Breast epithelium (tissue), 4 donors: ENCODE data around the gene LEMD1. TPM values are rescaled to one million over a fixed set of nuclear protein-coding genes. Genes with fewer than 3 reads are reported as not detected.

Source experiments
- DNase-seq, 2 donors: peaks; one replicate each; pipeline ENCODE4 v3.0.0-alpha.2; 2019; ENCODE audit warnings: low spot score in 2 of 2
- H3K27ac ChIP-seq, 2 donors: fragments of 200-600 bp; sonication (generic) in 1 of 2; one replicate each; pipeline ENCODE4 v1.5.1; 2016 to 2019; ENCODE audit warnings: mild to moderate bottlenecking in 1 of 2
- H3K27me3 ChIP-seq, 2 donors: fragments of 200-600 bp; sonication (generic) in 1 of 2; one replicate each; pipeline versions ENCODE4 v1.5.1 to v1.6.0; 2017 to 2019; ENCODE audit warnings: control low read depth in 1 of 2, mild to moderate bottlenecking in 1 of 2
- H3K36me3 ChIP-seq: fragments of 200-600 bp; one replicate; pipeline ENCODE4 v1.5.1; 2019
- H3K4me1 ChIP-seq, 2 donors: fragments of 200-600 bp; sonication (generic); one replicate each; pipeline ENCODE4 v1.5.1; 2016 to 2019; ENCODE audit warnings: control low read depth in 1 of 2
- H3K4me3 ChIP-seq, 3 donors: fragments of 200-600 bp; sonication (generic); 1 replicate in 2 of 3; 2 replicates in 1 of 3; pipeline ENCODE4 v1.5.1; 2016 to 2019; ENCODE audit warnings: mild to moderate bottlenecking in 3 of 3, moderate library complexity in 2 of 3
- H3K9me3 ChIP-seq, 2 donors: fragments of 200-600 bp; sonication (generic) in 1 of 2; one replicate each; pipeline ENCODE4 v1.5.1; 2016 to 2019; ENCODE audit warnings: control low read depth in 1 of 2
- CTCF ChIP-seq, 3 donors: fragments of 450-650 bp; IDR thresholded peaks; one replicate each; pipeline ENCODE4 v1.5.1; 2016 to 2017; ENCODE audit warnings: antibody characterized with exemption in 3 of 3, mild to moderate bottlenecking in 3 of 3, moderate library complexity in 3 of 3
- POLR2A ChIP-seq: fragments of 450-650 bp; IDR thresholded peaks from one replicate; pipeline ENCODE4 v1.6.1; 2016; ENCODE audit warnings: antibody characterized with exemption, mild to moderate bottlenecking, moderate library complexity
- POLR2AphosphoS5 ChIP-seq, 3 donors: sonication (generic); formaldehyde crosslinking; IDR thresholded peaks; one replicate each; pipeline ENCODE4 v1.6.1; 2017; ENCODE audit warnings: antibody characterized with exemption in 3 of 3
- intact Hi-C: fragments of 100-400 bp; cut with DNase I; formaldehyde crosslinking; loops from one replicate; pipeline ENCODE4 v1.15.1; 2023; ENCODE audit warnings: low total_unique reads
- total RNA-seq, 3 donors: library from RNA; depleted of rRNA; stranded (reverse); fragments of >200 nt; gene quantifications; one replicate each; pipeline ENCODE4 v1.1.0, GENCODE V29; 2016

LEMD1 gene
- total RNA-seq, 3 donors from 2014 or later: 6.1 TPM; not detected in 2

- TF ChIP-seq POLR2A: no peak
- TF ChIP-seq POLR2AphosphoS5 (IDR thresholded peaks at IDR 0.05): no peak
- TF ChIP-seq CTCF (IDR thresholded peaks at IDR 0.05): no peak
- H3K27ac ChIP-seq: no peak overlapping the region
- H3K9me3 ChIP-seq: no peaks in the 10 kb centered on the region
- H3K36me3 ChIP-seq: no peaks in the 10 kb centered on the region
- peaks cover 11 to 69% of the 10 kb centered on the region in 2 donors for H3K27me3 ChIP-seq
- DNase-seq: no peak
- no peak overlapping the region for H3K4me3 ChIP-seq
- intact Hi-C loops: no loop called here
- H3K4me1 ChIP-seq: peaks cover 0 to 16% of the 10 kb centered on the region in 2 donors
These were observed 31.6 kb upstream of the LEMD1 start for GRCh38 chr1:205453466-205453865.

- Histone ChIP-seq H3K9me3 (no peaks in the 10 kb centered on the region), H3K27me3 (peaks cover 11 to 65% of the 10 kb centered on the region in 2 donors), H3K27ac (no peak overlapping the region), H3K36me3 (no peaks in the 10 kb centered on the region), H3K4me1 (peaks cover 0 to 16% of the 10 kb centered on the region in 2 donors), H3K4me3 (no peak overlapping the region)
- intact Hi-C loops: no loop called here
- TF ChIP-seq POLR2A: no peak
- no peak for TF ChIP-seq CTCF (IDR thresholded peaks at IDR 0.05)
- TF ChIP-seq POLR2AphosphoS5 (IDR thresholded peaks at IDR 0.05): no peak
- no peak for DNase-seq
These were observed 31.1 kb upstream of the LEMD1 start for GRCh38 chr1:205452933-205453332.

DNA sequence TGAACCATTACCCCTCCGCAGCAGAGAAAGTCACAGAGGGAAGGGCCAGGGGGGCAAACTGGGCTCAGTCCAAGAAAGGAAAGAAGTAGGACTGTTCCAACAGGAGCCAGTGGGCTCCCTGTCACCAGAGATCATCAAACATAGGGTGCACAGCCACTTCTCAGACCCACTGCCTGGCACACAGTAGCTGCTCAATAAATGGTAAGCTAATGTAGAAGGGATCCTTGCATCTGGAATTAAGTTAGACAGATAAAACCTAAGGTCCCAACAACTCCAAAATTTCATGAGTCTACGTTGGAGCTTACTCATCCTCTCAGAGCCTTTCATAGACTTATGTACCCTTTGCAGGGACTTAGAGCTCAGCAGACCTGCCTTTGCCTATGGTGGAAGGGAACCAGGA lies 30.5 kb upstream of the LEMD1 start:
- Histone ChIP-seq H3K36me3 (no peaks in the 10 kb centered on the region), H3K4me3 (no peak overlapping the region), H3K4me1 (peaks cover 0 to 16% of the 10 kb centered on the region in 2 donors), H3K27me3 (peaks cover 11 to 59% of the 10 kb centered on the region in 2 donors), H3K9me3 (no peaks in the 10 kb centered on the region), H3K27ac (no peak overlapping the region)
- TF ChIP-seq CTCF (IDR thresholded peaks at IDR 0.05) (no peak), POLR2A (no peak), POLR2AphosphoS5 (IDR thresholded peaks at IDR 0.05) (no peak)
- DNase-seq: no peak
- intact Hi-C loops: no loop called here

GRCh38 chr1:205451759-205452164 lies 29.9 kb upstream of the LEMD1 start:
- H3K36me3 ChIP-seq: no peaks in the 10 kb centered on the region
- no peak for TF ChIP-seq CTCF (IDR thresholded peaks at IDR 0.05)
- TF ChIP-seq POLR2A: no peak
- no peak for TF ChIP-seq POLR2AphosphoS5 (IDR thresholded peaks at IDR 0.05)
- H3K27ac ChIP-seq: no peak overlapping the region
- no peak for DNase-seq
- peaks cover 0 to 16% of the 10 kb centered on the region in 2 donors for H3K4me1 ChIP-seq
- no peak overlapping the region for H3K4me3 ChIP-seq
- H3K27me3 ChIP-seq: peaks cover 6 to 53% of the 10 kb centered on the region in 2 donors
- intact Hi-C loops: no loop called here
- H3K9me3 ChIP-seq: no peaks in the 10 kb centered on the region

DNA sequence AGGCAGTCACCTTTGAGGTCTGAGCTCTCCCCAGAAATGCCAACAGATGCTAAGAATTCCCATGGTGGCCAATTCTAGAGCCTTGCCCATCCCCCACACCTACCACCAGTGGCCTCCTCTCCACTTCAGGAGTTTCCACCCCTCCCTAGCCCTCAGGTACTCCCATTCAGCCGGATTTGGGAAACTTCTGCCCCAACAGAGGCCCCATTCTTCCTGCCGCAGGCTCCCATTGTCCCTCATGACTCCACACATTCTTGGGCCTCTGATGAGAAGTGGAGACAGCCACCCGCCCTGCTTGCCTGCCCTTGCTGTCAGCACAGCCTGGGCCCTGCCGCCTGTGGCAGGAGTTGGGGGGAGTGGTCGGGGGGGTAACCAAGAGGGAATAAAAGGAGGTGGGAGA lies 29.3 kb upstream of the LEMD1 start:
- intact Hi-C loops: no loop called here
- no peak for TF ChIP-seq CTCF (IDR thresholded peaks at IDR 0.05)
- TF ChIP-seq POLR2AphosphoS5 (IDR thresholded peaks at IDR 0.05): no peak
- TF ChIP-seq POLR2A: no peak
- H3K27ac ChIP-seq: no peak overlapping the region
- H3K9me3 ChIP-seq: no peaks in the 10 kb centered on the region
- peaks cover 5 to 48% of the 10 kb centered on the region in 2 donors for H3K27me3 ChIP-seq
- H3K4me1 ChIP-seq: peaks cover 0 to 11% of the 10 kb centered on the region in 2 donors
- no peaks in the 10 kb centered on the region for H3K36me3 ChIP-seq
- DNase-seq: no peak
- no peak overlapping the region for H3K4me3 ChIP-seq
